GM18499 (cell line): ENCODE data around the gene CIZ1.
A peak's percentile ranks its signal among the peaks of the same experiment; 100 is the strongest.
"Not testable (repeated sequence)": the region's sequence is repeated elsewhere in the genome, so short reads cannot be mapped to it uniquely, and the experiment has no call there.

Experiments used
- ATAC-seq: cut with Tn5 transposase; IDR thresholded peaks from one replicate; pipeline ENCODE4 v1.9.1; 2021; ENCODE audit warnings: moderate number of reproducible peaks; ENCODE audit not compliant: insufficient read depth, unreplicated experiment

Gene CIZ1, protein sequence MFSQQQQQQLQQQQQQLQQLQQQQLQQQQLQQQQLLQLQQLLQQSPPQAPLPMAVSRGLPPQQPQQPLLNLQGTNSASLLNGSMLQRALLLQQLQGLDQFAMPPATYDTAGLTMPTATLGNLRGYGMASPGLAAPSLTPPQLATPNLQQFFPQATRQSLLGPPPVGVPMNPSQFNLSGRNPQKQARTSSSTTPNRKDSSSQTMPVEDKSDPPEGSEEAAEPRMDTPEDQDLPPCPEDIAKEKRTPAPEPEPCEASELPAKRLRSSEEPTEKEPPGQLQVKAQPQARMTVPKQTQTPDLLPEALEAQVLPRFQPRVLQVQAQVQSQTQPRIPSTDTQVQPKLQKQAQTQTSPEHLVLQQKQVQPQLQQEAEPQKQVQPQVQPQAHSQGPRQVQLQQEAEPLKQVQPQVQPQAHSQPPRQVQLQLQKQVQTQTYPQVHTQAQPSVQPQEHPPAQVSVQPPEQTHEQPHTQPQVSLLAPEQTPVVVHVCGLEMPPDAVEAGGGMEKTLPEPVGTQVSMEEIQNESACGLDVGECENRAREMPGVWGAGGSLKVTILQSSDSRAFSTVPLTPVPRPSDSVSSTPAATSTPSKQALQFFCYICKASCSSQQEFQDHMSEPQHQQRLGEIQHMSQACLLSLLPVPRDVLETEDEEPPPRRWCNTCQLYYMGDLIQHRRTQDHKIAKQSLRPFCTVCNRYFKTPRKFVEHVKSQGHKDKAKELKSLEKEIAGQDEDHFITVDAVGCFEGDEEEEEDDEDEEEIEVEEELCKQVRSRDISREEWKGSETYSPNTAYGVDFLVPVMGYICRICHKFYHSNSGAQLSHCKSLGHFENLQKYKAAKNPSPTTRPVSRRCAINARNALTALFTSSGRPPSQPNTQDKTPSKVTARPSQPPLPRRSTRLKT

DNA sequence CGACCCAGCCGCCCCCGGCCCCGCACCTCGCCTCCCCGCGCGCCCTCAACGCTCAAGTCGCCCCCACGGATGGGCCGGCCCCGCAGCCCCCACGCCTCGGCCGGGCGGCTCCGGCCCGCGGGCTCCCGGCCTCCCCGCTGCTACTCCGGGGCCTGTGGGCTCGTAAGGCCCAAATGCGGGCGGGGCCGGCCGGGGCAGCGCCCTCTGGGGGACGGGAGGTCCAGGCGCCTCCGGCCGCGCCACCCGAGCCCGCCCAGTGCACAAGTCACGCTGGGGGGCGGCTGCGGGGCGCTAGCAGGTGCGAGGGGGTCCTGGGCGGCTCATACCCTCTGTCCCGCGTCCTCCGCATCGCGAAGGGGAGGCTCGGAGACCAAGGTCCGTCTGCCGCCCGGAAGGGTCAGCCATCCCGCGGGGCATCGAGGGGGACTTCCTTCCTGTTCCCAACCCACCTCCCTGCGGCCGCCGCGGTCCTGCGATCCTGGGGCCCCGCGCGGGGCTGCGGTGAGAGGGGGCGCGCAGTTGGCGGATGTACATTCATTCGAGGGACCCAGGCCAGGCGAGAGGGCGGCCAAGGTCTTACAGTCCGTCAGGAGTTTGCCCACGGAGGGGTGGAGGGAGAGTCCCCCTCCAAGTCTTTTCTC, at the start of gene CIZ1:
CIZ1 (minus strand) TSS at position 167 of the 641 bp plus-strand sequence. CDS start 715 bp downstream, outside the sequence.
- no peak for ATAC-seq

DNA sequence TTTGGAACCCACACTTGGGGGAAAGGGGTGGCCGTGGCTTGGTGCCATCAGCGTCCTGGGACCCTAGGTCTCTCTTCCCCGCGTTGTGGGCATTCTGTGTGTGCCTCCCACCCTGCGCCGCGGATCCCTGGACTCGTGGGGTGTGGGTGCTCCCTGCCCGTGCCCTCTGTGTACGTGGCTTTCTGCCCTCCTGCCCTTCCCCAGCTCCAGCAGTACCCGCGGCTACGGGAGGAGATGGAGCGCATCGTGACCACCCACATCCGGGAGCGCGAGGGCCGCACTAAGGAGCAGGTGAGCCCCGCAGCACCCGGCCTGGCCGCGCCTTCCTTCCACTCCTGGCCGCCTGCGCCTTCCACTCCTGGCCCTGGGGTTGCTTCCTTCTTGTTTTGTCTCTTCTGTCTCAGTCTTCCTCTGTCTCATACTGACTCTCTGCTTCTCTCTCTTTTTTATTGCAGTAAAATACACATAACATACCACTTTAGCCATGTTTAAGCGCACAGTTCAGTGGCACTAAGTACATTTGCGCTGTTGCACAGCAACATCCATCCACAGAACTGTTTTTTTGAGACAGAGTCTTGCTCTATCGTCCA, 42.5 kb upstream of the CIZ1 start:
- no peak for ATAC-seq

DNA sequence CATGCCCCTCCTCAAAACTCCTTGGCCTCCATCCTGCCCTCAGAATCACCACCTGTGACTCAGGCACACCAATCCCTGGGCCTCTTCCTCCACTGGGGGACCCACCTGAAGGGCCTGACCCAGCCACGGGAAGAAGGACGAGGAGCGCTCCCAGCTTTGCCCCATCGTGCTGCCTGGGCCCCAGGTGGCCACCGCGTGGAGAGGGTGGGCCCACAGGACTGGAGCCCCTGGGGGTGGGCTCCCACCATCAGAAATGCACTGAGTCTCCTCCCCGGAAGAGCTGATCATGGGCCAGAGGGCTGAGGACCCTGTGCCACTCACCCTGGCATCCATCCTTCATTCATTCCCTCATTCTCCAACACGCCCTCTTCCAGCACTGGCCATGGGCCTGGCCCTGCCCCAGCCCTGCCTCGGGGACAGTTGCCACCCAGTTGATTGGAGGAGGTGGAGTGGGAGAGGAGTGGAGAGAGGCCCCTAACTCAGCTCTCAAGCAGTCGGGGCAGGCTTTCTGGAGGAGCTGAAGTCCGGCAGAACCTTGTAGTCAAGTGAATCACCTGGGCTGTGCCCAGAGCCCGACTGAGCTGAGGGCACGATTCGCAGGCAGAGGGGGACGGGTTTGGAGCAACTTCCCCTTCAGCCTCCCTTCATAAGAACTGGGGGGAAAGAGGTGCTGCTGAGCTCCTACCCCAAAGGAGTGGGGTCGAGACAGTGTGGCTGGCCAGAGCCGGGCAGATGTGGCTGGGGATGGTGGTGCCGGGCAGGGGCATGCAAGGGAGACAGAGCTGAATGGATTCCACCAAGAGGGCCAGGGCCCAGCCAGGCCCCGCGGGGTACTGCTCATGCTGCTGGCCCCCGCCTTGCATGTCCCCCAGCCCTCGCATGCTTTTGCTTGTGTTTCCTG, 41.4 kb upstream of the CIZ1 start:
- ATAC-seq, result no peak

DNA sequence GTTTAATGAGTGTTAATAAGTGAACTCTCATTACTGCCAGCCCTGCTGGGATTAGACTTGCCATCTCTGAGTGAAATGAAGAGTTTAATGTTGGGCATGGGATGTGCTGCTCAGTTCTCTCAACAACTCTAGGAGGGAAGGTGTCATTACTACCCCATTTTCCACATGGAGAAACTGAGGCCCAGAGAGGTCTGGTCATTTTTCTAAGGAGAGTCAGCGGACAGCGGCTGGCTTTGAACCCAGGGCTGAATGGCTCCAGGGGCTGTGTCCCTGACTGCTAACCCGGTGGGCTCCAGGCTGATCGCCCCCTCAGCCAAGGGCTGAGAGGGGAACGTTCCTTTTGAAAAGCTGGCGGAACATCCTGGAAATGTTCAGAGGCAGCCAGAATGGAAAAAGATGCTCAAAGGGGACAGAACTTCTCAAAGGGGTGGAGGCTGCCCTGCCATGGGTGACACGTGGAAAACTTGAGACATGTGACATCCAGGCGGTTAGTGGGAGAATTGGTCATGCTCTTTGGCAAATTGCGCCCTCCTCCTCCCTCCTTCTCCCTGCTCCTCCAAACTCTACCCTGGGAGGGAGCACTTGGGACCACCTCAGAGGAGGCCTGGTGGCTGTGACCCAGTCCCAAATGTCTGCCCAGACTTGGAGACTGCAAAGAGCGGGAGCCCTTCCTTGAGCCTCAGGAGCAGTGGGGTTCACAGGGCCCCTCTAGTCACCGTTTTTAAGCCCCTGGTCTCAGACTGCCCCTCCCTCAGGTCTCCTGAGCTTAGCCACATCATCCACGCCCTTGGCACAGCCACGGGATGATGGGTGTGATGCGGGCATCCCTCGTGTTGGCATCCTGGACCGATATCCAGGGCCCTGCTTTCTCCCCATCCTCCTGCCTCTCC, 40.5 kb upstream of the CIZ1 start:
- ATAC-seq, result no peak

DNA sequence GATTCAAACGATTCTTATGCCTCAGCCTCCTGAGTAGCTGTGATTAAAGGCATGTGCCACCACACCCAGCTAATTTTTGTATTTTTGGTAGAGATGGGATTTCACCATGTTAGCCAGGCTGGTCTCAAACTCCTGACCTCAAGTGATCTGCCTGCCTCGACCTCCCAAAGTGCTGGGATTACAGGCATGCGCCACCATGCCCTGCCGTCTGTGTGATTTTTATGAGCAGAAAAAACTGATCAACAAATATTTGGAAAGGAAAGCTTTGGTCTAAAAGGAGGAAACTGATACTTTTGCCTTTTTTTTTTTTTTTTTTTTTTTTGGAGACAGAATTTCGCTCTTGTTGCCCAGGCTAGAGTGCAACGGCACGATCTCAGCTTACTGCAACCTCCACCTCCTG, 39.5 kb upstream of the CIZ1 start:
- not testable (repeated sequence) for ATAC-seq

DNA sequence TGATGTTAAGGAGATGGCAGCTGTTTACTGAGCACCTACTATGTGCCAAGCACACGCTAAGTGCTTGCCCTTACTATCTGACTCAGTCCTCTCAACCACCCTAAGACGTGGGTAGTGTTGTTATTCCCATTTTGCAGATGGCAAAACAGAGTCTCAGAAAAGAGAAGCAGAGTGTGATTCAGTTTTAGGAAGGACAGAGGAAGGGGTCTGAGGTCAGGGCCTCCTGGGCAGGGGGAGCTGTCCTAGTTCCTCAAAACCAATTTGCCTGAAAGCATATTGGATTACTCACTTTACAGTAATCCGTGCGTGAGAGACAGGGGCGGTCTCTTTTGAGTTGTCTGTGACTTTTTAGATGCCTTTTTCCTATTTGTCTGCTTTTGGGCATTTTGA, 35.0 kb upstream of the CIZ1 start:
- no peak for ATAC-seq

DNA sequence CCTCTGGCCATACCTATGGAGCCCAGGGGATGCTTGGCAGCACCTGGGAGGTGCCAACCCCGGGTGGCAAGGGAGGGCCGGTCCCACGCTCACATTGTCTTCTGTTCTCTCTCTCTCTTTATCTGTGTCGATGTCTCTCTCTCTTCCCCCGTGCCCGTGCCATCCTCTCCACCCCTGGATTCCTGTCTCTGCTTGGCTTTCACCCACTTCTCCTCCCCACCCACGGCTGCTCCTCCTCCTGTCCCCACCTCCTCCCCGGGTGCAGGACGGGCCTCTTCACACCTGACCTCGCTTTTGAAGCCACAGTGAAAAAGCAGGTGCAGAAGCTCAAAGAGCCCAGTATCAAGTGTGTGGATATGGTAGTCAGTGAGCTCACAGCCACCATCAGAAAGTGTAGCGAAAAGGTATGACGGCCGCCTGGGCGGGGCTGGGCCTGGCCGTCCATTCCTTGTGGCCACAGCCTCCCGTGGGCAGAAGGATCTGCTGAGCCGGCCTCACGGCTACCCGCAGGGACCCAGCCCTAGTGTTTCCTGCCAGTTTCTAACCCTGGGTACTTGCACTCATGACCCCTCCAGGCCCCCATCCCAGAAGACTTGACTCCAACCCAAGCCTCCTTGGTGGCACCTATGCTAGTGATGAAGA, 34.5 kb upstream of the CIZ1 start:
- ATAC-seq, result no peak

DNA sequence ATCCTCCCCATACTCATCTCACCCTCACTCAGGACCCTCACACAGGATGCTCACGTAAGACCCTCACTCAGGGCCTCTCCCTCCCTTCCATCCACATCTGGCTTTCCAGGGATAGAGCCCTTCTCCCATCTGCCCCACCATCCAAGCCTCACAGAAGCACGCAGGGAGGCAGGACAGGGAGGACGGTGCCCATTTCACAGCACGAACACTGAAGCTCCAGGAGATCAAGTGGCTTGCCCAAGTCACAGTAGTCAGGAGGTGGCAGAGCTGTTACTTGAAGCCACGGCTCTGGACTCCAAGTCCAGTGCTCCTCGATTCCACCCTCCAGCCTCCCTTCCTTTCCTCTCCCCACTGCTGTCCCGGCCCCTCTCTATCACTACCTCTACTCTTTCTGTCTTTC, 33.5 kb upstream of the CIZ1 start:
- ATAC-seq, result no peak

DNA sequence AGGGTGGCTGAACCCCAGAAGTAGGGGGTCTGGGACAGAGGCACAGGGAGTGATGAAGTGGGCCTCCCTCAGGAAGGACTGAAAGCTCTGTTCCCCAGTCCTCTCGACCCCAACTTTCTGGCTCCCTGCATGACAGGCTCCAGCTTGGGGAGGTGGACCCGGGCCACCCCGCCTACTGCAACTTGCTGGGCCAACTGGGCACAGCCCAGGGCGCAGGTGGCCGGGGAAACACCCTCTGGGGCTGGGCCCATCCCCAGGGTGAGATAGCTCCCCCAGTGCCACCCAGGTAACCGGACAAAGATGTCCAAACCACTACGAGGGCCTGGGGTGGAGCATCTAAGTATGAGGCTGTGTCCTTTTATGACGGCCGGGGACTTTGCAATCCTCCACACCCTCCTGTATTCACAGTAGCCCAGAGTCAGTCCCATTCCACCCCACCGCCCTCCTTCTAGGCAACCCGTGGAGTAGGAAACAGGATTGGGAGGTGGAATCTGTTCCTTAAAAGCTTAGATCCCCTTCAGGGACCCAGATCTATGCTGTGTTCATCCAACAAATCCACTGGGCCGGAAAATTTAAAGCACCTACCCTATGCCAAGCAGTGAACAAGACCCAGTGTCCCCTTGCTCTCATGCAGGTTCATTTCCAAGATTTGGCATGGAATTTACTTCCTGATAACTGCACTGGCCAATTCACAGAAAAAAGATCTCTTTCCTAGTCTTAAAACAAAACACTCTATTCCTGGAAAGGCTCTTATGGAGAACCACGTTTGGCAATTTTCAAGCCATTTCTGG, 31.7 kb upstream of the CIZ1 start:
- ATAC-seq, result no peak

DNA sequence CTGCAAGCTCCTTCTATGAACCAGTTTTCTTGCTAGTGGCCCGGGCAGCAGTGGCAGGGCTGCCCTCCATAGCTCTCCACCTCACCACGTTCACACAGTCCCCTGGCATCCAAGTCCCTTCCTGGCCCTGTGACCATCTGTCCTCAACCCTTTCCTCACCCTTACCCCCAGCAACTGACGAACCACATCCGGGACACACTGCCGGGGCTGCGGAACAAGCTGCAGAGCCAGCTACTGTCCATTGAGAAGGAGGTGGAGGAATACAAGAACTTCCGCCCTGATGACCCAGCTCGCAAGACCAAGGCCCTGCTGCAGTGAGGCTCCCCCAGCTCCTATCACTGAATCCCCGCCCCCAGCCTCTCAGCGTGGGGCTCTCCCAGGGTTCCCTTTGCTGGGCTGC, 30.7 kb upstream of the CIZ1 start:
- ATAC-seq, result no peak

DNA sequence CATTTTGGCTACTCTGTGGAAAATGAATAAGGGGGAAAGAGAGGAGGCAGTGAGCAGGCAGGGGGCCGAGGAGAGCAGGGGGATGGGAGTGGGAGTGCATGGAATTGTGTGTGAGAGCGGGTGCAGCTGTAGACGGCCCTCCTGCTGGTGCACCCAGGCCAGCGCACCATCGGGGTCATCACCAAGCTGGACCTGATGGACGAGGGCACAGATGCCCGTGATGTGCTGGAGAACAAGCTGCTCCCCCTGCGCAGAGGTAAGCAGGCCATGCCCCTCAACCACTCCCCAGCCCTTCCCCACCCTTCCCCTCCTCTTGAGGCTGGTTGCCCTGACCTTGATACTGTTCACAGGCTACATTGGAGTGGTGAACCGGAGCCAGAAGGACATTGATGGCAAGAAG, 28.5 kb upstream of the CIZ1 start:
- ATAC-seq, result no peak

DNA sequence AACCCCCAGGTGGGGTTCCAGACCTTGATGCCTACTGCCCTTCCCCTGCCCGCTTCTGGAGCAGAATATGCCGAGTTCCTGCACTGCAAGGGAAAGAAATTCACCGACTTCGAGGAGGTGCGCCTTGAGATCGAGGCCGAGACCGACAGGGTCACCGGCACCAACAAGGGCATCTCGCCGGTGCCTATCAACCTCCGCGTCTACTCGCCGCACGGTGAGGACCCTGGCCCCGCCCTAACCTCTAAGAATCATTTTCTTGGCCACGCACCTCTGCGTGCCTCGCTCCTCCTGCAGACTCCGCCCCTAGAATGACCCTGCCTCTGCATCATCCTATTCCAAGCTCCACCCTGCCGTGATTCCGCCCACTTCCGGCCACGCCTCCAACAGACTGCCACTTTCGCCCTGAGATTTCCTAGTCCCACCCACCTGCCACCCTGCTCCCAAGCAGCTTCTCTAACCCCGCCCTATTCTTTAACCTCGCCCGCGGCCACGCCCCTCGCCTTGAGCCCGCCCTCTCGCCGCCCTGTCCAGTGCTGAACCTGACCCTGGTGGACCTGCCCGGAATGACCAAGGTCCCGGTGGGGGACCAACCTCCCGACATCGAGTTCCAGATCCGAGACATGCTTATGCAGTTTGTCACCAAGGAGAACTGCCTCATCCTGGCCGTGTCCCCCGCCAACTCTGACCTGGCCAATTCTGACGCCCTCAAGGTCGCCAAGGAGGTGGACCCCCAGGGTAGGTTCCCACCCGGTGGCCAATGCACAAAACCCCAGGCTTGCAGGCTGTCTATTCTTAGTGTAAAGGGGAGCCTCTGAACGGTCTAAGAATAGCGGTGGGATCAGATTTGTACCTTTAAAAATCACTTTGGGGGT, 27.4 kb upstream of the CIZ1 start:
- ATAC-seq, result peak; percentile 81

DNA sequence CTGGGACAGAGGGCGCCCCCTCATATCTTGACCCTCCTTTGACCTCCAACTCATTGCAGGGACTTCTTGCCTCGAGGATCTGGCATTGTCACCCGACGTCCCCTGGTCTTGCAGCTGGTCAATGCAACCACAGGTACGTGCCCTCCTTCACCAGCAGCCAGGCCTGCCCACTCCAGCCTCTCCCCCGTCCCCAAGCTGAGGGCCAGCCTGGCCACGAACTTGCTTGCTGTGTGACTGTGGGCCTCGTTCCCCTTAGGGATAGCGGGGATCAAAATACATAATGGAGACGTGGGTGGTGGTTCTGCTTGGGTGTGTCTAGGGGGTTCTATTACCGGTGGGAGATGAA, 26.8 kb upstream of the CIZ1 start:
- no peak for ATAC-seq

DNA sequence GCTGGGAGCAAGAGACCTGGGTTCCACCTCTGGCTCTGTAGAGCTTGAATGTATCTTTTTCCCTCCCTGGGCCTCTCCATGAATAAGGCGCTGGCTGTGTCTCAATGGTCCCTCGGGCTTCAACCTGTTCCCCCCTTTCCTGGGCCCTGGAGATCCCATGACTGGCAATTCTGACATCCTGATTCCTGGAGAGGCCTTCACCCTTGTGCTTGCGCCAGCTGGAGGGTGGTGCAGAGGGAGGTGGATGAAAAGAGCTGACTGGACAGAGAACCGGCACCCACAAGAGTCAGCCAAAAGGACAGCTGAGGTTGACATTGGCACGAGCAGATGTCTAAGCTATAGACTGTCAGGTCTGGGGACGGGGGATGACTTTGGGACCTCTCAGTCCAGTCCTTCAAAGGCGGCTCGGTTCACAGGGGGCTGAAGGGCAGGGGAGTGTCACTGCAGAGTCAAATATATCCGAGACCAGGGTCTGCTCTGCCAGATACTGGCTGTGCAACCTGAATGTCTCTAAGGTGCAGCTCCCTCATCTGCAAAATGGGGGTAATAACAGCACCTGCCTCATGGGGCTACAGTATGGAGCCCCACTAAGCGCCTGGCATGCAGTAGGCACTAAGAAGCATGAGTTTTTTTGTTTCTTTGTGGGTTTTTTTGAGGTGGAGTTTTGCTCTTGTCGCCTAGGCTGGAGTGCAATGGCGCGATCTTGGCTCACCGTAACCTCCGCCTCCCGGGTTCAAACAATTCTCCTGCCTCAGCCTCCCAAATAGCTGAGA, 25.6 kb upstream of the CIZ1 start:
- no peak for ATAC-seq

DNA sequence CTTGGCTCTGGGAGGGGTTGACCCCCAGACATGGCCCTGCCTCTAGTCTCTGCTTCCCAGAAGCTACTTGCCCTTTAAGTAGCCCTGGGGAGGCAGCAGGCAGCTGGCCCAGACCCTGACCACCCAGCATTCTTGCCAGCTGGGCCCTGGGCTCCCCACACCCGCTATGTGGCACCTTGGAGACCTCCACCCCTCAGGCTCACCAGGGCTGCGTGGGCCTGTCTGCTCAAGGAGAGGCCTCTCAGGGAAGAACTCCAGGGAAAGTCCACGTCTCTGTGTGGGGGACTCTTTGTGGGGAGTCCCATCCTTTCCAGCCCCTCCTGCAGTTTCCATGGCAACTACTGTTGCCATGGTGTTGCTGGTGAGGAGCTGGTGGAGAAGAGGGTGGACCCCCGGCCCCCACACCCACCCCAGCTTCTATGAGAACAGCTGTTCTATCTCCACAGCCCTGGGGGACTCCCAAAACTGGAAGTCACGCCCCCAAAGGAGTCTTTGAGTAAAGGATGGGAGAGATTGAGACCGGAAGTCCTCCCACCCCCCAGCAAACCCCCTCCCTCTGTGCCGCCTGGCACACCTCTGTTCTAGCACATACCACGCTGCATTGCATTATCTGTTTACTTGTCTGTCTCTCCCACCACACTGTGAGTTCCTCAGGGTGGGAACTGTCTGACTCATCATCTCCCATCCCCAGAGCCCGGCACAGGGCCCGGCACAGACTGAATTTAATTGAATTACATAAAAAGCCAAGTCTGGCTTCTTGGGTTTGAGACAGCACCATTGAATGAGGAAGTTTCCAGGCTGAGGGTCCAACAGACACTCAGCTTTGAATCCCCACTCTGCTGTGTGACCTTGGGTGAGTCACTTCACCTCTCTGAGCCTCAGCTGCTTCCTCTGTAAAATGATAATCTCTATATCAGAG, 24.4 kb upstream of the CIZ1 start:
- ATAC-seq, result no peak
